Measurements from ENCODE around the gene SLC25A53. TPM values are rescaled to one million over a fixed set of nuclear protein-coding genes. Genes with fewer than 3 reads are reported as not detected.

The SLC25A53 gene
- total RNA-seq, 1 donor from 2014 or later: 3.4 TPM

DNA sequence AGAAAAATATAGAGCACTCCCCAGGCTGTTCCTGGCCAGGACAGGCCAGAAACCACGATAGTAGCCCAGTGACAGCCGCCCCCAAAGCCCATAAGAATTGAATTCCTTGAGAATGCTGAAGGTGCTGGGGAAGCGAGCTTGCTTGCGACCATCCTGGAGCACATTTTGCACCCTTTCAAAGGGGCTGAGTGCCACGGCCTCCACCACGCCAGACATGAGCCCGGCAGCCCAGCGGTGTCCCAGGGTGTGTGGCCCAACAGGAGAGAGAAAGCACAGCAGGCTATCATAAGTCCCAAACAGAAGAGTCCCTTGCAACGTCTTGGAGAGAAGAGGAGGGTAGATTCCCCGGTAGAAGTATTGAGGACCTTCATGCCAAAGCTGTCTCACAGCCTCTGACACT, 52.1 kb downstream of the SLC25A53 start:
- H3K27me3 Mint-ChIP-seq (ENCODE audit: low read depth): peaks cover under 1% of the 10 kb centered on the region
- no peak overlapping the region for H3K27ac Mint-ChIP-seq (ENCODE audit: unreplicated experiment)
- DNase-seq (ENCODE audit: low spot score): no peak
- no peak overlapping the region for H3K4me3 Mint-ChIP-seq (ENCODE audit: unreplicated experiment)
- H3K9me3 Mint-ChIP-seq (ENCODE audit: low read depth): no peaks in the 10 kb centered on the region
- no peaks in the 10 kb centered on the region for H3K4me1 Mint-ChIP-seq (ENCODE audit: low read depth)
- H3K36me3 Mint-ChIP-seq (ENCODE audit: low read depth): no peaks in the 10 kb centered on the region
- TF ChIP-seq, protein P1, sequence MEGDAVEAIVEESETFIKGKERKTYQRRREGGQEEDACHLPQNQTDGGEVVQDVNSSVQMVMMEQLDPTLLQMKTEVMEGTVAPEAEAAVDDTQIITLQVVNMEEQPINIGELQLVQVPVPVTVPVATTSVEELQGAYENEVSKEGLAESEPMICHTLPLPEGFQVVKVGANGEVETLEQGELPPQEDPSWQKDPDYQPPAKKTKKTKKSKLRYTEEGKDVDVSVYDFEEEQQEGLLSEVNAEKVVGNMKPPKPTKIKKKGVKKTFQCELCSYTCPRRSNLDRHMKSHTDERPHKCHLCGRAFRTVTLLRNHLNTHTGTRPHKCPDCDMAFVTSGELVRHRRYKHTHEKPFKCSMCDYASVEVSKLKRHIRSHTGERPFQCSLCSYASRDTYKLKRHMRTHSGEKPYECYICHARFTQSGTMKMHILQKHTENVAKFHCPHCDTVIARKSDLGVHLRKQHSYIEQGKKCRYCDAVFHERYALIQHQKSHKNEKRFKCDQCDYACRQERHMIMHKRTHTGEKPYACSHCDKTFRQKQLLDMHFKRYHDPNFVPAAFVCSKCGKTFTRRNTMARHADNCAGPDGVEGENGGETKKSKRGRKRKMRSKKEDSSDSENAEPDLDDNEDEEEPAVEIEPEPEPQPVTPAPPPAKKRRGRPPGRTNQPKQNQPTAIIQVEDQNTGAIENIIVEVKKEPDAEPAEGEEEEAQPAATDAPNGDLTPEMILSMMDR (IDR thresholded peaks at IDR 0.05): no peak

DNA sequence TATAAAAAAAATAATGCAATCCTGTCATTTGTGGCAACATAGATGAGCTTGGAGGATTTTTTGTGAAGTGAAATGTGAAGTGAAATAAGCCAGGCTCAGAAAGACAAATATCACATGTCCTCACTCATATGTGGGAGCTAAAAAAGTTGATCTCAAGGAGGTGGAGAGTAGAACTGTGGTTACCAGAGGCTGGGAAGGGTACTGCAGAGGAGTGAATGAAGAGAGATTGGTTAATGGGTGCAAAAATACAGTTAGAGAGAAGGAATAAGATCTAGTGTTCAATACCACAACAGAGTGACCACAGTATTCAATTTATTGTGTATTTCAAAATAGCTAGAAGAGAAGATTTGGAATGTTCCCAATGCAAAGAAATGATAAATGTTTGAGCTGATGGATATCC, 57.9 kb downstream of the SLC25A53 start:
- TF ChIP-seq, protein P1 (IDR thresholded peaks at IDR 0.05): no peak
- DNase-seq (ENCODE audit: low spot score): no peak
- H3K4me3 Mint-ChIP-seq (ENCODE audit: unreplicated experiment): no peak overlapping the region
- H3K36me3 Mint-ChIP-seq (ENCODE audit: low read depth): no peaks in the 10 kb centered on the region
- H3K9me3 Mint-ChIP-seq (ENCODE audit: low read depth): no peaks in the 10 kb centered on the region
- H3K4me1 Mint-ChIP-seq (ENCODE audit: low read depth): peaks cover 2% of the 10 kb centered on the region
- no peak overlapping the region for H3K27ac Mint-ChIP-seq (ENCODE audit: unreplicated experiment)
- peaks cover 5% of the 10 kb centered on the region for H3K27me3 Mint-ChIP-seq (ENCODE audit: low read depth)

DNA sequence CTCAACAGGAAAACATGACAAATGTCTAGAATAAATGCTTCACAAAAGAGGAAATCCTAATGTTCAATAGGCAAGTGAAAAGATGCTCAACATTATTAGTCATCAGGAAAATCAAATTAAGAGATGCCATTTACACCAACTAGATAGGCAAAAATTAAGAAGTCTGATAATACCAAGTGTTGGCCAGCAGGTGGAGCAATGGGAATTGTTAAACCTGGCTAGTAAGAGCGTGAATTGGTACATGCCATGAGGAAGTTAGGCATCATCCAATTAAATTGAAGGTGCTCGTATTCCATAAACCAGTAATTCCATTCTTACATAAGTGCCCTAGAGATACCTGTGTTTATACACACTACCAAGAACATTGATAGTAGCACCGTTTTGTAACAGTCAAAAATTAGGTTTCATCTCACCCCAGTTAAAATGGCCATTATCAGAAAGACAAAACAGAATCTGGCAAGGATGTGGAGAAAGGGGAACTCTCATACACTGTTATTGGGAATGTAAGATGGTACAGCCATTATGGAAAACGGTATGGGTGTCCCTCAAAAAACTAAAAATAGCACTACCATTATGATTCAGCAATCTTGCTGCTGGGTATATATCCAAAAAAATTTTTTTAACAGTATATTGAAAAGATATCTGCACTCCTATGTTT, 58.5 kb downstream of the SLC25A53 start:
- H3K27me3 Mint-ChIP-seq (ENCODE audit: low read depth): peaks cover 7% of the 10 kb centered on the region
- H3K9me3 Mint-ChIP-seq (ENCODE audit: low read depth): no peaks in the 10 kb centered on the region
- no peak for DNase-seq (ENCODE audit: low spot score)
- H3K27ac Mint-ChIP-seq (ENCODE audit: unreplicated experiment): no peak overlapping the region
- TF ChIP-seq, protein P1 (IDR thresholded peaks at IDR 0.05): peak; percentile 83
- H3K4me1 Mint-ChIP-seq (ENCODE audit: low read depth): peaks cover 2% of the 10 kb centered on the region
- H3K36me3 Mint-ChIP-seq (ENCODE audit: low read depth): no peaks in the 10 kb centered on the region
- H3K4me3 Mint-ChIP-seq (ENCODE audit: unreplicated experiment): no peak overlapping the region

DNA sequence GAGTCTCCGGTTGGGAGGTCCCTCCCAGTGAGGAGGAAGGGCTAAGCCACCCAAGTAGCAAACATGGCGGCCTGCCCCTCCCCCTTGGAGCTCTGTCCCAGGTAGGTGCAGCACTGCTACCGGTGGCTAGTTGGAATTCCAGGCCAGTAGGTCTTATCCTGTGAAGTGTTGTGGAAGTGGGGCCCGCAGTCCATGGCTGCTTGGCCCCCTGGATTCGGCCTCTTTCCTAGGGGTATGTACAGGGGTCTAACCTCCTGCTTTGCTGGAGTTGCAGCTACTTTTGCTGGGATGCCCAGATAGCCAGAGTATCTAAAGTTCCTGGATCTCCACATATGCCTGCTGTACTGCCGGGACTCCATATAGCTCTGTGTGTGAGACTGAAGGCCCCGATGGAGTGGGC, 70.9 kb downstream of the SLC25A53 start:
- TF ChIP-seq, protein P1 (IDR thresholded peaks at IDR 0.05): no peak
- H3K27ac Mint-ChIP-seq (ENCODE audit: unreplicated experiment): no peak overlapping the region
- no peaks in the 10 kb centered on the region for H3K36me3 Mint-ChIP-seq (ENCODE audit: low read depth)
- H3K27me3 Mint-ChIP-seq (ENCODE audit: low read depth): no peaks in the 10 kb centered on the region
- peak; percentile 78 for DNase-seq (ENCODE audit: low spot score)
- no peak overlapping the region for H3K4me3 Mint-ChIP-seq (ENCODE audit: unreplicated experiment)
- H3K9me3 Mint-ChIP-seq (ENCODE audit: low read depth): no peaks in the 10 kb centered on the region
- no peaks in the 10 kb centered on the region for H3K4me1 Mint-ChIP-seq (ENCODE audit: low read depth)

DNA sequence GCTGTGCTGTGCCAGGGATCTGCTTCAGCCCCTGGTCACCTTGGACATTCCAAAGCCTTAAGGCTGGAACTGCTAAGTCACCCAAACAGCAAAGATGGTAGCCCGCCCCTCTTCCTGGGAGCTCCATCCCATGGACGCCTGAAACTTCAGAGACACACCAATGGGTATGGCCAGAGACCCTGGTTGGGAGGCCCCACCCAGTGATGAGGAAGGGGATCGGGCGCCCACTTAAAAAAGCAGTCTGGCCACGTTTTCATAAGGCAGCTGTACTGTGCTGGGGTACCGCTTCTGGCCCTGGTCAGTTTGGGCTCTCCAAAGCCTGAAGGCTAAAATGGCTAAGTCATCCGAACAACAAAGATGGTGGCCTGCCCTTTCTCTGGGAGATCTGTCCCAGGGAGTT, 71.3 kb downstream of the SLC25A53 start:
- no peaks in the 10 kb centered on the region for H3K4me1 Mint-ChIP-seq (ENCODE audit: low read depth)

More for the DNA sequence above, 71.3 kb downstream of the SLC25A53 start:
- Mint-ChIP-seq H3K4me3 (ENCODE audit: unreplicated experiment) (no peak overlapping the region), H3K27ac (ENCODE audit: unreplicated experiment) (no peak overlapping the region), H3K27me3 (ENCODE audit: low read depth) (no peaks in the 10 kb centered on the region), H3K36me3 (ENCODE audit: low read depth) (no peaks in the 10 kb centered on the region), H3K9me3 (ENCODE audit: low read depth) (no peaks in the 10 kb centered on the region)
- TF ChIP-seq, protein P1 (IDR thresholded peaks at IDR 0.05): no peak
- DNase-seq (ENCODE audit: low spot score): no peak

Measured in chondrocyte (in vitro differentiated cells).